Suprapubic skin (tissue), 4 donors: Measurements from ENCODE around the gene CTDSP1.

Experiments
- CTCF ChIP-seq, 2 donors: fragments of 200-600 bp in 1 of 2; fragments of 450-650 bp in 1 of 2; sonication (generic) in 1 of 2; IDR thresholded peaks; one replicate each; pipeline ENCODE4 v1.5.1; 2016 to 2019; ENCODE audit warnings: antibody characterized with exemption in 2 of 2, mild to moderate bottlenecking in 1 of 2, moderate library complexity in 1 of 2
- EP300 ChIP-seq: sonication (generic); formaldehyde crosslinking; IDR thresholded peaks from one replicate; pipeline ENCODE4 v1.6.1; 2017; ENCODE audit warnings: antibody characterized with exemption
- POLR2A ChIP-seq, 2 donors: fragments of 450-650 bp; IDR thresholded peaks; one replicate each; pipeline ENCODE4 v1.6.1; 2017; ENCODE audit warnings: antibody characterized with exemption in 2 of 2, mild to moderate bottlenecking in 2 of 2, moderate library complexity in 2 of 2
- POLR2AphosphoS5 ChIP-seq, 3 donors: sonication (generic); formaldehyde crosslinking; IDR thresholded peaks; one replicate each; pipeline ENCODE4 v1.6.1; 2017; ENCODE audit warnings: antibody characterized with exemption in 3 of 3

GRCh38 chr2:218363736-218364135 lies 35.9 kb upstream of the CTDSP1 start:
- TF ChIP-seq CTCF (IDR thresholded peaks at IDR 0.05) = no peak
- TF ChIP-seq POLR2AphosphoS5 (IDR thresholded peaks at IDR 0.05) = no peak
- TF ChIP-seq EP300 = no peak
- no peak for TF ChIP-seq POLR2A (IDR thresholded peaks at IDR 0.05)
